ENCODE measurements around the gene TMEM74B. TPM values are rescaled to one million over a fixed set of nuclear protein-coding genes. Genes with fewer than 3 reads are reported as not detected.

TMEM74B gene
- total RNA-seq, 1 experiment from 2014 or later, result not detected

DNA sequence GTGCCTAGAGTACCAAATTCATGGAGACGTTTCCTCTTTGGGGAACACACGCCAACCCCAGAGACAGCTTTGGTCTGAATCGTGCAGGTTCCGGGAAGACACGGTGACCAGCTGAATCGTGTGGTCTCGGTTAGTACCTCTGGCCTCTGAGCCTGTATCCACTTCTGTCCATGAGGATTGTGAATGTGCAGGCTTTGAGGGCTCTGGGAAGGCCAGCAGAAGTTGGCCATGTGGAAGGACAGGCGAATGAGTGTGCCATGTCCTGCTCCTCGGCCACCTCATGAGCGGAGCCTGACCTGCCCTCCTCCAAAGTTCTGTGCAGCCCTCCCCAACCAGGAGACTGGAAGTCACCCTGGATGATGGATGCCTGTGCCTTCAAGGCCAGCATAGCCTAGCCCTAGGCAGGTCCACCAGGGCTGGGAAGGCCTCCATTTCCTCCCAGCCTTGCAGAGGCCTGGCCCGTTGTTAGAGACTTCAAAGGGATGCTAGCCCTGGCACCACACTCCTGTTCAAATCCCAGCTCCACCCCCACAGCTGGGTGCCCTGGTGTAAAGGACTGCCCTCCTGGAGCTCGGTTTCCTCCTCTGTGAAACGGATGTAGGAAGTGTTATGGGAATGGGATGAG is 1.7 kb upstream of the TMEM74B start:
- no peak for DNase-seq (ENCODE audit: low read depth)
- in situ Hi-C loops (cut with HindIII; ENCODE audit: low pct_unique_long_range_greater_than_20kb, low sequenced_read_pairs), result no loop called here

DNA sequence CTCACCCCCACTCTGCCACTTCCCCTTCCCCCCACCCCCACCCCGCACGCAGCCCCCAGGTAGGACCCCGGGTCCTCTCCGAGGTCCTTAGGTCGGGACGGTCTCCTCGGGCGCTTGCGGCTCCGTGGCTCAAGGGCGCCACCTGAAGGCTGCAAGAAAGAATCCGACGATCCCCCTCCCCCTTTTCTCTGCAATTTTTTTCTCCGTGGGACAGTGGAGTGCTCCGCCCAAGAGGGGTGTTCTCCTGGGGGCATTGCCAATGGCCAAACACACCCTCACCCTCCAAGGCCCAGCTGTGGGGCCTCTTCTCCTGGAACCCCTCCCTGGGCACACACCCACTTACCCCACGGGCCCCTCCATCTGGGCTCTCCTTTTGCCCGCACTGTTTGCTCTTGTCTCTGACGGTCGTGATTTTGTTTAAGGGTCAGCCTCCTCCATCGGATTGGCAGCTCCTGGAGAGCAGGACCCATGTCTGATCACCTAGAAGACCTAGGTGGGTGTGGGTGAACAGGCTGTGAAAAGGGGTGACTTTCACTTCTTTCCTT is 1.1 kb upstream of the TMEM74B start:
- peak; percentile 32 for DNase-seq (ENCODE audit: low read depth)
- in situ Hi-C loops (cut with HindIII; ENCODE audit: low pct_unique_long_range_greater_than_20kb, low sequenced_read_pairs), result no loop called here

DNA sequence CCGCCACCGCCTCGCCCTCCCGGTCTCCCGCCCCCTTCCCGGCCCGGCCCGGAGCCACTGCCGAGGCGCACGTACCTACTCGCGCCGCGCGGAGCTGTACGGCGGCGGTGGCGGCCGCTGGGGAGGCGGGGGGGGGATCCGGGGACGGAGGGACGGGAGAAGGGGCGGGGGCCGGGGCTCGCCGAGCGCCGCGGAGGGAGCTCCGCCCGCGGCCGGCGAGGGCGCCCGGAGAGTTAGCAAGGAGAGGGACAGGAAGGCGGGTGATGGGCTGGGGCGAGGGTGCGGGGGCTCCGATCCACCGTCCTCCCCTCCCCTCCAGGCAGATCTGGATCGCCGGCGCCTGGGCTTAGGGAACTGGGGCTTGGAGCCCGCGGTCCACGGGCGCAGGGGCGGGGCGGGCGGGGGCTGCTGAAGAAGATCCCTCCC is 548 bp upstream of the TMEM74B start:
- no peak for DNase-seq (ENCODE audit: low read depth)
- in situ Hi-C loops (cut with HindIII; ENCODE audit: low pct_unique_long_range_greater_than_20kb, low sequenced_read_pairs), result no loop called here

DNA sequence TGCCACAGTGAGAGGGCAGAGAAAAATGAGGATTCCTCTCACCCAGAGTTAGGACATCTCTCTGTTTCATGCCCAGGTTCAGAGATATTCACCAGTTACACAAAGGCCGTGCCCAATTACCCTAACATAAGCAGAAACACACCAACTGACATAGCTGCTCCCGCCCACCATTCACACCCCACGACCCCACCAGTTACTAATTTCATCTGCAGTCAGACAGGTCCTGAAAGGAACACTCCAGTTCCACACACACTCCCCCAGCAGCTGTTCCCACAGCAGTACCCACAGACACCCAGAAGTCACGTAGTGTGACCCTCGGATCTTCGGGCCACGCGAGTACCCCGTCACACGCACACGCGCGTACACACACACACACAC is 532 bp downstream of the TMEM74B start:
- no peak for DNase-seq (ENCODE audit: low read depth)
- in situ Hi-C loops (cut with HindIII; ENCODE audit: low pct_unique_long_range_greater_than_20kb, low sequenced_read_pairs), result no loop called here

DNA sequence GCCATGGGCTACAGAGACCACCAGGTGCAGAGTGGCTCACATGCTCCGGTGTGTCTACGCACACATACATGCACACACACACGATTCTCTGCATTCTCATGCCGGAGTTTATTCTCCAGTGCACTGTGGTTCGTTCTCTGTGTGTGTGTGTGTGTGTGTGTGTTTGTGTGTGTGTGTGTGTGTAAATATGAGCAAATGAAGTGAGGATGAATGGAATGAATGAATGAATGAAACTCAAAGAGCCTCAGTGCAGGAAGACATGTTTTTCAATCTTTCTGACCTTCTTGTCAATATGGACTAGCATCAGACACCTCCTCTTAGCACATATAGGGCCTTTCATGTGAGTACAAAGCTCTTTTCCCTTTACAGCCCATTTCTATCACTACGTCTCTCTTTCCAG is 1.6 kb downstream of the TMEM74B start:
- in situ Hi-C loops (cut with HindIII; ENCODE audit: low pct_unique_long_range_greater_than_20kb, low sequenced_read_pairs), result no loop called here

DNA sequence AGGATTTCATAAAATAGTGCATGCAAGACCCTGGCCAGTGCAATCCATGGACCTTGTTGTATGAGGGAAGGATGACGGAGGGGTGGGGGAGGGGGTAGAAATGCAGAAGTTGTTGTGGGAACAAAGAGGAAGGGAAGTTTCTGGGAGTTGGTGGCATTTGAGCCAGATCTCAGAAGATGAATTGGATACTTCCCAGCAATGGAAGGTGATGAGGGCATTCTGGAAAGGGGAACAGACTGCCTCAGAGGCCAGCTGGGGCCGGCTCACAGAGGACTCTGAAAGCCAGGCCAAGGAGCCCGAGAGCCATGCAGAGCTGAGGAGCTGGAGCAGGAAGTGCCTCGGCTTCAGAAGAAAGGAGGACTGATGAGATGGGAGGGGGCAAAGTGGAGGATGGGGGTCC is 2.7 kb downstream of the TMEM74B start:
- in situ Hi-C loops (cut with HindIII; ENCODE audit: low pct_unique_long_range_greater_than_20kb, low sequenced_read_pairs), result no loop called here
- DNase-seq (ENCODE audit: low read depth), result no peak

More for the DNA sequence above, 1.6 kb downstream of the TMEM74B start:
- no peak for DNase-seq (ENCODE audit: low read depth)

DNA sequence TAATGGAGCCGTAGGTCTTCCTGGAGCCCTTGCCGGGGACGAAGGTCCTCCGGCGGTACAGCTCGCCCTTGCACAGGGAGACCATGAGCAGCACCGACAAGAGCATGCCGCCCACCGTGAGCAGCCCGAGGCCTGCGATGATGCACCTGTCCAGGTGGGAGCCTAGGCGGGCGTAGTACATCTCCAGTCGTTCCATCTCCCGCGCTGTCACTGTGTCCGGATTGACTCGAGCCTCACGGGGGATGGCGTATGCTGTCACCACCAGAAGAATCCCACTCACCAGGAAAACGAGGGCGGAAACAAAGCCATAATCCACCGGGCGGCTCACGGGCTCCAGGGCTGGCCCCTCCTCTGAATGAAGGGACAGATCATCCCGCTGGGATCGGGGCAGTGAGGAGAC is 3.8 kb downstream of the TMEM74B start:
- DNase-seq (ENCODE audit: low read depth), result no peak
- in situ Hi-C loops (cut with HindIII; ENCODE audit: low pct_unique_long_range_greater_than_20kb, low sequenced_read_pairs), result no loop called here

DNA sequence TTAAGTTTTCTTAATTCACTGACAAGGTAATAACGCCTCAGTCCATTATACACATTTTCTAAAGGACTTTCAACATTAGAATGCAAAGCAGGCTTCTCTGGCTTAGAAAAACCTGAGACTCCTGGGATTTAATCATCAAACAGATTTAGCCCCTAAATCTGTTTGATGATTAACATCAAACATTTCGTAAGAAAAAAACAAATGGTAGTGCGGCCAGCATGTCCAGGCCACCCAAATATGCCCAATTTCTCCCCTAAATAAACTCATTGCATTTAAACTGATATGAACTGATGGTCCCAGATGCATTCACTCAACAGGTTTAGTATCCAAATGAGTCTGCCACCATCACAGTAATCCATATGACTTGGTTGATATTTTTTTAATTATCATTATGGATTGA is 6.2 kb downstream of the TMEM74B start:
- DNase-seq (ENCODE audit: low read depth), result no peak
- in situ Hi-C loops (cut with HindIII; ENCODE audit: low pct_unique_long_range_greater_than_20kb, low sequenced_read_pairs), result no loop called here

DNA sequence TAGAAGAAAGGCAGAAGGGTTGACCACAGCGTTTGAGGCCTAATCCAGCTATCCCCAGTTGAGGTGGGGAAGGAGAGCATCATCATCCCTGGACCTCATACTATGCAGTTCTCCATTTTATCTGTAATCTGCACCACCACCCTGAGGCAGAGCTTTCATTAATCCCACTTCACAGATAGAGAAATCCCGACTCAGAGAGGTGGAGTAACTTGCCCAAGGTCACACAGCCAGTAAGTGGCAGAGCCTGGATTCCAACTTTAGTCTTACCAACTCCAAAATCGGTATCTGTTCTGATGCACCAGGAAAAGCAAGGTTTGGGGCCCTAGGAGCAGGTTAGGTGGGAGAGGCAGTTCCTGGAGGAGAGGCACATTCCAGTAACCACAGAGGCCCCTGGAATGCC is 6.7 kb downstream of the TMEM74B start:
- in situ Hi-C loops (cut with HindIII; ENCODE audit: low pct_unique_long_range_greater_than_20kb, low sequenced_read_pairs), result no loop called here
- DNase-seq (ENCODE audit: low read depth), result no peak

DNA sequence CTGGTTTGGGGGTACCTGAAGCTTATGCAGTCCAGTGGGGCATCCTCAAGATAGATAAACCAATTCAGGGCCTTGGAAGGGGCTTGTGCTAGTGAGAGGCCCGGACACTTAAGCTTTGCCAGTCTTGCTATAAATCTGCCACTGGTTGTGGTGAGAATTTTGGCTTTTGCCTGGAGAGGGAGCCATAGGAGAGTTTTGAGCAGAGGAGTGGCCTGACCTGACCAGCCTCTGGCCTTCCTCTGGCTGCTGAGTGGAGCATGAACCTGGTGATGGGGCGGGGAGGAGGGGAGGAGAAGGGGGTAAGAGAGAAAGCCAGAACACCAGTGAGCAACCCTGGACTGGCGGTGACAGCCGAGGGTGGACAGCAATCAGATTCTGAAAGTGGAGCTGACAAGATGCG is 7.1 kb downstream of the TMEM74B start:
- peak; percentile 16 for DNase-seq (ENCODE audit: low read depth)
- in situ Hi-C loops (cut with HindIII; ENCODE audit: low pct_unique_long_range_greater_than_20kb, low sequenced_read_pairs), result no loop called here

DNA sequence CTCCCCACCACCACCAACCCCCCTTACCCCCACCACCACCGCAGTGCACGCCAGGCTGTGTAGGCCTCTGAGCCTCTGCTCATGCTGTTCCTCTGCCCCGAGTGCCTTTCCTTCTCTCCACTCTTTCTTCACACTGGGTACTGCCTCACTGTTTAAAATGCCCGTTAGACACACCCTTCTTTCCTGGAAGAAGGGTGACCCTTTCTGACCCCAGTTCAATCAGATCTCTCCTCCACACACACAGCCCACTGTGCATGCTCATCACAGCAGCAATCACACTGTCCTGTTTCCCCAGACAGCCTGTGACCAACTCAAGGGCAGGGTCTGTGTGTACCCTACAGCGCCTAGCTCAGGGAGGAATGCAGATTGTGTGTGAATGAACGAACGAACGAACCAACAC is 10.0 kb downstream of the TMEM74B start:
- in situ Hi-C loops (cut with HindIII; ENCODE audit: low pct_unique_long_range_greater_than_20kb, low sequenced_read_pairs), result no loop called here
- no peak for DNase-seq (ENCODE audit: low read depth)

DNA sequence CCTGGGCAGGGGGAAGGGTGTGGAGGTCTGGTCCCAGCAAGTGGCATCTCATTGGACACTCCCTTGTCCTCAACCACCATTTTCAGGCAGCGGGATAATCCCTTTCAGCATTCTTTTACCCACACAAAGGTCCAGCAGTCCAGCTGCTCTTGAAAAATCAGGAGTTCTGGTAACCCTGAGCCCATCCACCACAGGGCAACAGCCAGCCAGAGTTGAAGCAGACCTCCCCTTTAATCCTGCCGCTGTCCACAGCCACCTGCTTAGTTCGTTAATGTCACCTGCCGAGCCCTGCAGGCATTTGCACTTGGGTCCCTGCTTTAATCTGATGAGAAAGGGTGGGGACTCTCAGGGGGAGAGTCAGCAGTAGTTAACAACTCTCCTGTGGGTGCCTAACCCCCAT is 11.1 kb downstream of the TMEM74B start:
- in situ Hi-C loops (cut with HindIII; ENCODE audit: low pct_unique_long_range_greater_than_20kb, low sequenced_read_pairs), result no loop called here
- DNase-seq (ENCODE audit: low read depth), result no peak

DNA sequence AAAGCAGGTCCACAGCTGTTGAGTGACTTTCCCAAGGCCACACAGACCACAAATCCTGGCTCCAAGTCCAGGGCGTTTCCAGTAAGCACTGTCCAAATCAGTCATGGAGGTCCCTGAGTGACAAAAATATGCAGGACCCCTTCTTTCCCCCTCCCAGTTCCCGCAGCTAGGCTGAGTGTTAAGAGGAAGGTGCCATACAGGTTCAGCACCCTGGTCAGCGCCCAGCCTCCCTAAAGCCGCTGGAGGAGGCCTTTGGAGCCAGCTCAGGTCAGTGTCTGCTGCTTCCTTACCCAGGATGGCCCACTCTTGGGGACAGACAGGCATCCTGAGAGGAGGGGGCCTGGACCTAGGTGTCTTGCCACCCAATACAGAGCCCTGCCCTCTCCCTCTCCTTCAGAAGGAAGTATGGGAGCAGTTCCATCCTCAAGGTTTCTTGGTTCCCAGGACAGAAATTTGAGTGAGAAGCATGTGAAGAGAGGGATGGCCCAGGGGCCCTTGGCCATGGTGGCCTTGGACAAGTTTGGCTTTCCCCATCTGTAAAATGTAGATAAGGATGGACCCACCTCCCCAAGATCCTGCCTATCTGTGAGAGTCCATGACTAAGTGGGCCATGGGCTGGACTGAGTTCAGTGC is 13.2 kb downstream of the TMEM74B start:
- in situ Hi-C loops (cut with HindIII; ENCODE audit: low pct_unique_long_range_greater_than_20kb, low sequenced_read_pairs), result no loop called here
- peak; percentile 53 for DNase-seq (ENCODE audit: low read depth)

DNA sequence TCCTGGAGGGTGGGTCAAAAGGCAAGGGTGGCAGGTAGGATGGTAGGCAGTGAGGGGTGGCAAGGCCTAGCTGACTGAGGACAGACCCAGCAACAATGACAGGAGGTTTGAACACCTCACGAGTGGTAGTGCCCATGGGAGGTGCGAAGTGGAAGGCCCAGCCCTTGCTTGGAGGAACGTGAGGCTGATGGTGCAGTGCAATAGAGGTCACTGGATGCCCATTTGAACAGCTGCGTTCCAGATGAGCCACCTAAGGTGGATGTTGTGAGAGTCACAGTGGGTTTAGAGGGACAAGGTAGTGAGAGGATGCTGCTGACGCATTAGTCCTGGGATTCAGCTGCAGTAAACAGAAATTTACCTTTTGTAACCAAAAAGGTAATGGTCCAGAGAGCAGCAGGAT is 15.6 kb downstream of the TMEM74B start:
- in situ Hi-C loops (cut with HindIII; ENCODE audit: low pct_unique_long_range_greater_than_20kb, low sequenced_read_pairs), result no loop called here
- no peak for DNase-seq (ENCODE audit: low read depth)

DNA sequence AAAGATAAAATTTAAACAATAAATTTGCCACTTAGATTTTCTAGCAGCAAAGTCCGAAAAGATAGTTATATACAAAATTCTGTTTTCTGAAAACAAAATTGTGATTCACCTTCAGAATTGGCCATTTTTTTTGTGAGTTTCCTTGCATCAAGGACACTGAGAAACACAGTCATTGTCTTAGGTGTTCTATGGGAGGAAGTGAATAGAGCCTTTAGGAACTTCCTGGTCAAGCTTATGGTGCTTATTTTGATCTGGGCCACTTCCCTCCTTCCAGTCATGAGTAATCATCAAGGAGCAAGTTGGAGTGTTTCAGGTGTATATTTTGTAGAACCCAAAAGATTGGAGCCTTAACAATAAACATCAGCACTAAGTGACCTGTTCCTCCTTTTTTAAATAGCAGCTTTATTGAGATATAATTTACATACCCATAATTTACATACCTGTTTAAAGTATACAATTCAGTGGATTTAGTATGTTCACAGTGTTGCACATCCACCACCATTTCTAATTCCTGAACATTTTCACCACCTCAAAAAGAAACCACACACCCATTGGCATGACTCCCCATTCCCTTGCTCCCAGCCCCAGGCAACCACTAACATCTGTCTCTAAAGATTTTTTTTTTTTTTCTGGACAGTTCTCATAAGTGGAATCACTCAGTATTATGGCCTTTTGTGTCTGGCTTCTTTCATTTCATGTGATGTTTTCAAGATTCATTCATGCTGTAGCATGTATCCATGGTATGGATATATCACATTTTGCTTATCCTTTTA is 17.6 kb downstream of the TMEM74B start:
- in situ Hi-C loops (cut with HindIII; ENCODE audit: low pct_unique_long_range_greater_than_20kb, low sequenced_read_pairs), result no loop called here

DNA sequence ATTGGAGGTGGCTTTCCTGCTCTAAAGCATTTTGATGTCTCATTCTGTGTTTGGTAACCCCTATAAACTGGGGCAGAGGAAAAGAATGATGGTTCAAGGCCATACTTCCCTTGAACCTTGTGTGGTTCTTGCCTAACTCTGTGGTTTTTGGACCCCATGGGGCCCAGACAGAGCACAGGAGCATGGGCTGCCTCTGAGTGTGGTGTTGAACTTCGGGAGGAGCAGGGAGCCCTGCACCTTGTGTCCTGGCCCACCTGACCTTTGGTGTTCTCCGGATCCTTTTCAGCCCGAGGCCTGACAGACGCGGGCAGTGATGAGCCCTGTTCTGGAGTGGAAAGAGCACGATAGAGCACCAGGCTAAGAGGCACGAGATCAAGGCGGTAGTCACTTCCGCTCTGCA is 18.8 kb downstream of the TMEM74B start:
- in situ Hi-C loops (cut with HindIII; ENCODE audit: low pct_unique_long_range_greater_than_20kb, low sequenced_read_pairs), result no loop called here
- DNase-seq (ENCODE audit: low read depth), result no peak

More for the DNA sequence above, 17.6 kb downstream of the TMEM74B start:
- DNase-seq (ENCODE audit: low read depth), result no peak

DNA sequence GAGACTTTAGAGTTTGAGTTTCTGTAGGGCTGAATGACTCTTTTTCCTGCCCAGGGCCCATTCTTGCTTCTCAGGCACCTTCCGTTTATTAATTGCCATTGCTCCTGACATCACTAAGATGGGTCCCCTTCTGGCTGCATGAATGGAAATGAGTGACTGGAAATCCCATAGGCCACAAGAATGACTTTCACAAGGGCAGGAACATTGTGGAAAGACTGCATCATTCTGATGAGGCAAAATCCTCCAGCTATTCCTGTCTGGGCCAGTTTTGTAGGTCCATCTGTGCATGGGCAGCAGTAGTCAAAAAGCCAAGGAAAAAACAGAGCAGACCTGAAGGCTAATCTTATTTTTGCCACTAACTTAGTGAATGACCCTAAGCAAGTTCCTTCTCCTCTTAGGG is 19.3 kb downstream of the TMEM74B start:
- no peak for DNase-seq (ENCODE audit: low read depth)
- in situ Hi-C loops (cut with HindIII; ENCODE audit: low pct_unique_long_range_greater_than_20kb, low sequenced_read_pairs), result no loop called here

DNA sequence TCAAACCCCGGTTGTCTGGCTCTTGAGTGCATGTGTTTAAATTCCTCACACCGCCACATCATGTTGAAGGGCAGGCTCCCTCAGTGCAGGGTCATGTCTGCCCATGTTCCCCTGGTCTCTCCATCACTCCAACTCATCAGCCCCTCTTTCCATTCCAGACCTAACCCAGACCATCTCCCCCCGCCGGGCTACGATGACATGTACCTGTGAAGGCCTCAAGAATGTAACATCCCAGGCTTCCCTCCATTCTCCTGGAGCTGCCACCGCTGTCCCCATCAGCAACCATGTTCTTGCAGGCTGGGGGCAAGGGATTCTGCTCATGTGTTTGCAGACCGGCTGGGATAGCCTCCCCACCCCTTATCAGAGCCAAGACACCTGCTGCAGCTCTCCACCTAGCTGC is 19.9 kb downstream of the TMEM74B start:
- in situ Hi-C loops (cut with HindIII; ENCODE audit: low pct_unique_long_range_greater_than_20kb, low sequenced_read_pairs), result no loop called here
- no peak for DNase-seq (ENCODE audit: low read depth)

DNA sequence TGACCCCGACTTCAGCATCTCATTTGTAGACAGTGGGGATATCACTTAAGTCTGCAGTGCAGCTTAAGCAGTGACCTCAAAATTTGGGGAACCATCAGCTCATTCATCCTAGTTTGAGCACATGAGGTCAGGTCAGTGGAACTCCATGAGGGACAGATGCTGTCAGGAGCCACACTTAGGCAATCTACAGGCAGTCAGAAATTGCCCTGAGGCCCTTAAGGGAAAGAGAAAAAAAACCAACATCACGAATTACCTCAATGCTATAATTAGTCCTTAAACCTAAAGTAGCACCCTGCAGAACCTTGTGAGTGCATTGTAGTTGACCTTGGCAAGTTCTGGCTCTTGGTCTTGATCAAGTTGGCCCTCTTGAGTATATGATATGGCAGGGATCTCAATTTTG is 21.1 kb downstream of the TMEM74B start:
- in situ Hi-C loops (cut with HindIII; ENCODE audit: low pct_unique_long_range_greater_than_20kb, low sequenced_read_pairs), result no loop called here
- DNase-seq (ENCODE audit: low read depth), result no peak
